Activated gamma-delta T cell (primary cell): Measurements from ENCODE around the gene DNM3.

Experiments
- DNase-seq: peaks from one replicate; lab custom pipeline; 2025; lab: John Stamatoyannopoulos, UW

DNM3 gene

GRCh38 chr1:172453607-172454006 lies 612.3 kb downstream of the DNM3 start:
- no peak for DNase-seq

GRCh38 chr1:172455451-172455850 lies 614.2 kb downstream of the DNM3 start:
- DNase-seq = no peak

- no peak for DNase-seq
Measured at GRCh38 chr1:172456344-172456769, 615.1 kb downstream of the DNM3 start.

GRCh38 chr1:172457479-172458130 lies 616.3 kb downstream of the DNM3 start:
- no peak for DNase-seq

GRCh38 chr1:172460177-172460576 lies 618.9 kb downstream of the DNM3 start:
- no peak for DNase-seq

- no peak for DNase-seq
Measured at GRCh38 chr1:172460887-172461315, 619.6 kb downstream of the DNM3 start.
